NCI-H82 treated with DMSO at 0.1 percent for 48 hours (cell line): ENCODE results near the gene HOXA3.

Experiments
- DNase-seq: peaks from one replicate; lab custom pipeline; 2025; ENCODE audit not compliant: unreplicated experiment; lab: John Stamatoyannopoulos, UW

HOXA3 gene

GRCh38 chr7:27179503-27180430, 27.4 kb upstream of the HOXA3 start:
- no peak for DNase-seq

- no peak for DNase-seq
Measured at GRCh38 chr7:27179030-27179429, 26.6 kb upstream of the HOXA3 start.

- no peak for DNase-seq
Measured at GRCh38 chr7:27178366-27178765, 26.0 kb upstream of the HOXA3 start.

- peak; percentile 53 for DNase-seq
Measured at GRCh38 chr7:27177795-27178320, 25.5 kb upstream of the HOXA3 start.

- no peak for DNase-seq
Measured at GRCh38 chr7:27176962-27177794, 24.8 kb upstream of the HOXA3 start.

- DNase-seq = no peak
Measured at GRCh38 chr7:27176524-27176845, 24.1 kb upstream of the HOXA3 start.

GRCh38 chr7:27175626-27176523, 23.5 kb upstream of the HOXA3 start:
- no peak for DNase-seq

GRCh38 chr7:27174874-27175625, 22.7 kb upstream of the HOXA3 start:
- no peak for DNase-seq

GRCh38 chr7:27173956-27174873, 21.8 kb upstream of the HOXA3 start, which contains the start of gene HOXA10:
Gene HOXA10 (minus strand): TSS chr7:27174320. CDS start chr7:27174306, 14 bp downstream.
- no peak for DNase-seq

GRCh38 chr7:27173511-27173955, 21.1 kb upstream of the HOXA3 start:
- no peak for DNase-seq

GRCh38 chr7:27172823-27173510, 20.6 kb upstream of the HOXA3 start:
- DNase-seq = no peak

GRCh38 chr7:27172315-27172774, 20.0 kb upstream of the HOXA3 start:
- no peak for DNase-seq

GRCh38 chr7:27171637-27172314, 19.4 kb upstream of the HOXA3 start:
- no peak for DNase-seq

- DNase-seq = no peak
Measured at GRCh38 chr7:27171325-27171636, 18.9 kb upstream of the HOXA3 start.

GRCh38 chr7:27170426-27171324, 18.3 kb upstream of the HOXA3 start:
- DNase-seq = no peak

GRCh38 chr7:27169658-27170425, 17.5 kb upstream of the HOXA3 start:
- DNase-seq = no peak
